NB4 (cell line): ENCODE results near the gene HEXIM2.

Experiments used
- POLR2A ChIP-seq: IDR thresholded peaks from 2 replicates; pipeline ENCODE4 v1.6.1; 2011; ENCODE audit warnings: mild to moderate bottlenecking; ENCODE audit not compliant: insufficient read length; ENCODE audit errors: extremely low read depth
- TF ChIP-seq, protein P1 (sequence below): IDR thresholded peaks from 2 replicates; pipeline ENCODE4 v1.6.1; 2011; ENCODE audit warnings: low read depth, low read length
- TF ChIP-seq, protein P2 (sequence below): IDR thresholded peaks from one replicate; pipeline ENCODE4 v1.5.1; 2012; ENCODE audit warnings: low read depth, low read length

DNA sequence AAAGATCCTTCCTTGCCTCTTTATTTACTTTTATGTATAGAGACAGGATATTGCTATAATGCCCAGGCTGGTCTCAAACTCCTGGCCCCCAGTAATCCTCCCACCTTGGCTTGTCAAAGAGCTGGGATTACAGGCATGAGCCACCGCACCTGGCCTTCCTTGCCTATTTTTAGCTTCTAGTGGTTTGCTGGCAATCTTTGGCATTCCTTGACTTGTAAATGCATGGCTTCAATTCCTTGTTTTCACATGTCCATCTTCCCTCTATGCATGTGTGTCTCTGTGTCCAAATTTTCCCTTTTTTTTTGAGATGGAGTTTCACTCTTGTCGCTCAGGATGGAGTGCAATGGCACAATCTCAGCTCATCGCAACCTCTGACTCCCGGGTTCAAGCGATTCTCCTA is 22.5 kb downstream of the HEXIM2 start:
- TF ChIP-seq, protein P1, sequence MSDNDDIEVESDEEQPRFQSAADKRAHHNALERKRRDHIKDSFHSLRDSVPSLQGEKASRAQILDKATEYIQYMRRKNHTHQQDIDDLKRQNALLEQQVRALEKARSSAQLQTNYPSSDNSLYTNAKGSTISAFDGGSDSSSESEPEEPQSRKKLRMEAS: no peak
- TF ChIP-seq, protein P2, sequence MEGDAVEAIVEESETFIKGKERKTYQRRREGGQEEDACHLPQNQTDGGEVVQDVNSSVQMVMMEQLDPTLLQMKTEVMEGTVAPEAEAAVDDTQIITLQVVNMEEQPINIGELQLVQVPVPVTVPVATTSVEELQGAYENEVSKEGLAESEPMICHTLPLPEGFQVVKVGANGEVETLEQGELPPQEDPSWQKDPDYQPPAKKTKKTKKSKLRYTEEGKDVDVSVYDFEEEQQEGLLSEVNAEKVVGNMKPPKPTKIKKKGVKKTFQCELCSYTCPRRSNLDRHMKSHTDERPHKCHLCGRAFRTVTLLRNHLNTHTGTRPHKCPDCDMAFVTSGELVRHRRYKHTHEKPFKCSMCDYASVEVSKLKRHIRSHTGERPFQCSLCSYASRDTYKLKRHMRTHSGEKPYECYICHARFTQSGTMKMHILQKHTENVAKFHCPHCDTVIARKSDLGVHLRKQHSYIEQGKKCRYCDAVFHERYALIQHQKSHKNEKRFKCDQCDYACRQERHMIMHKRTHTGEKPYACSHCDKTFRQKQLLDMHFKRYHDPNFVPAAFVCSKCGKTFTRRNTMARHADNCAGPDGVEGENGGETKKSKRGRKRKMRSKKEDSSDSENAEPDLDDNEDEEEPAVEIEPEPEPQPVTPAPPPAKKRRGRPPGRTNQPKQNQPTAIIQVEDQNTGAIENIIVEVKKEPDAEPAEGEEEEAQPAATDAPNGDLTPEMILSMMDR: no peak
- no peak for TF ChIP-seq POLR2A
